HFF-Myc (cell line): ENCODE measurements around the gene GALE.
"Not testable (repeated sequence)": the region's sequence is repeated elsewhere in the genome, so short reads cannot be mapped to it uniquely, and the experiment has no call there.

Source experiments
- DNase-seq: peaks from one replicate; pipeline ENCODE4 v3.0.0-alpha.2; 2011; ENCODE audit warnings: low read depth; ENCODE audit errors: extremely low read depth
- H3K4me3 ChIP-seq: replicated peaks from 2 replicates; pipeline ENCODE4 v1.5.1; 2011; ENCODE audit warnings: low read depth, mild to moderate bottlenecking, control low read depth, low read length
- CTCF ChIP-seq: IDR thresholded peaks from 2 replicates; pipeline ENCODE4 v1.5.1; 2012; ENCODE audit warnings: mild to moderate bottlenecking, low read depth, low read length, control low read depth; ENCODE audit errors: missing control alignments

The GALE gene

DNA sequence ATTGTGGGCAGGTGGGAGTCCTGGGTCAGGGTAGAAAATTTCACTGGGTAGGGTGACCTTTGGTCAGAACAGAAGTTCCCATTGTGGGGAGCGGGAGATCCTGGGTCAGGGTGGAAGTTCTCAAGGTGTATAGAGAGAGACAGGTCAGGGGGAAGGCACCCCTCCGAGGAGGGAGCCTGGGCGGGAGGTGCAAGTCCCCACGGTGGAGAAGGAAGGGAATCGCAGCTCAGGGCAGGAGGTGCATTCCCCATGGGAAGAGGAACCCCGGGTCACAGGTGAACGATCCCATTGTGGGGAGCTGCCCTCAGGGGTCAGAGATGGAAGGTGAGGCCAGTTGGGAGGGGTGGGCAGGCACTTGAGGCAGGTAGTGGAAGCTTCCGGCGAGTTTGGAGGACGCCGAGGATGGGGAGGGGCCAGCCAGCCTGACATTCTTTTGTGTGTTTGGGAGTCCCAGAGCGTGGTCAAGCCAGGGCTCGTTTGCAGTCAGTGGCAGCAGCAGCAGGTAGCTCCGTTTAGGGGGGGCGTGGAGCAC is 9.0 kb downstream of the GALE start:
- no peak for TF ChIP-seq CTCF
- DNase-seq, result no peak
- H3K4me3 ChIP-seq, result peak overlapping the region; percentile 97

- peak within 1 kb of the TSS; percentile 97 for H3K4me3 ChIP-seq
- peak; percentile 66 for DNase-seq
- TF ChIP-seq CTCF, result no peak
Observed at GRCh38 chr1:23790696-23791515, 9.6 kb downstream of the GALE start, which contains the start of gene LYPLA2. Gene LYPLA2 (plus strand): TSS chr1:23791145. CDS start chr1:23792683, 1,538 bp downstream.

GRCh38 chr1:23788695-23789094 is 11.9 kb downstream of the GALE start:
- no peak for DNase-seq
- no peak for TF ChIP-seq CTCF
- H3K4me3 ChIP-seq, result no peak overlapping the region

DNA sequence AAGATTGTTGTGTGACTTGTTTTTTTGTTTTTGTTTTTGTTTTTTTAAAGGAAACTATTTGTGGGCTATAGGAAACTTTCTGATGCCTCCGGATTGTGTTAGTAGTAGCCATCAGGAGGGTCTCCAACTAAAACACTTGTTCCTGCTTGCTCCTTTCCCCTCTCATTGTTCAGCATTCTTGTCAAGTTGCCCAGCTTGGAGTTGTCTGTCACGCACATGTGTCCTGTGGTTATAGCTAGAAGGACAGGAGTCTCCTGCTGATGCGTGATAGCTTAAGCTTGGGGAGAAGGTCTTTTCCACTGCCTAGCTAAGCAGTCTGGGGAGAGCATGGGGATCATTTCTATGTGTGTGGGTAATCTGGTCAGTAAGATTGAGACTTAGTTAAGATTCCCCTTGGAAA is 12.9 kb downstream of the GALE start:
- H3K4me3 ChIP-seq, result no peak overlapping the region
- DNase-seq, result no peak
- no peak for TF ChIP-seq CTCF

DNA sequence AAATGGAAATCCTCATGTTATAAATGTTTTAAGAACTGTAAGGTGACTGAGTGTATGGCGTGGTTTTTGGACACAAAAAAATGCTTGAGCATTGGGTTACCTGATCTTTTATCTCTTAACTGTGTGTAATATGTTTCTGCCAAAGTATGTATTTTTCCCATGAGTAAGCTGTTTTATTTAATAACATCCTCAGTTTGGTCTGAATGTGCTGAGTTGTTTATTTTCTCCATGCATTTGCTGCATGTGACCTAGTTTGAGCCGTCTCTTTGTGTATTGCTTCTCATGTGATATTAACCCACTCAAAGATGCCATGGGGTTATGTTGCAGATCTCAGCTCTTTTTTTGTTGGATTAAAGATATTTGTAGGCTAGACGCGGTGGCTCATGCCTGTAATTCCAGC is 15.7 kb downstream of the GALE start:
- TF ChIP-seq CTCF, result no peak
- no peak overlapping the region for H3K4me3 ChIP-seq
- no peak for DNase-seq

DNA sequence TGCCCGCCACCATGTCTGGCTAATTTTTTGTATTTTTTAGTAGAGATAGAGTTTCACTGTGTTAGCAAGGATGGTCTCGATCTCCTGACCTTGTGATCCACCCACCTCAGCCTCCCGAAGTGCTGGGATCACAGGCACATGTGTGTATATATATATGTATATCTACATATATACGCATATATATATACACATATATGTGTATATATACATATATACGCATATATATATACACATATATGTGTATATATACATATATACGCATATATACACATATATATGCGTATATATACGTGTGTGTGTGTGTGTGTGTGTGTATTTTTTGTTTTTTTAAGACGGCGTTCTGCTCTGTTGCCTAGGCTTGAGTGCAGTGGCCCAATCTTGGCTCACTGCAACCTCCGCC is 17.4 kb downstream of the GALE start:
- DNase-seq, H3K4me3 ChIP-seq: not testable (repeated sequence)

DNA sequence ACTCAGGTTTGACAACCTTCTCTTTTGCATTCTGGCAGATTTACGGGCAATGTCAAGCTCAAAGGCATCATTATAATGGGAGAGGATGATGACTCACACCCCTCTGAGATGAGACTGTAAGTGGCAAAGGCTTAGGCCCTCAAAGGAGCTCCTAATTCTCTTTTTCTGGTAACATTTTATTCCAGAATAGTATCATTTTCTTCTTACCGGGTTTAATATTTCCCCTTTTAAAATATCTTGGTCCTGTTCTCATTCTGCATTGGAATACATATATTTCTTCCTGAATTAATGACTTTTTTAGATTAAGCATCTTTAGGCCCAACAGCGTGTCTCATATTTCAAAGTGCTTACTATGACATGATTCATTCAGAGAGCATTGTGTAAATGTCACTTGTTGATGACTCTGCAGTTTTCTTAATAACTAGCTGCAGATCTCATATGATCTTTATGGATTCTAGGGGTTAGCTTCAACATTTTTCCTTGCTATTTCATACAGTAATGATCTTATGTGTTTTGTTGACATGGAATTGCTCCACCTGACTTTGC is 20.7 kb downstream of the GALE start:
- TF ChIP-seq CTCF, result no peak
- peak overlapping the region; percentile 91 for H3K4me3 ChIP-seq
- DNase-seq, result no peak
